Middle frontal gyrus (tissue), 1 donor: Measurements from ENCODE around the gene SGSM1.

Experiments
- DNase-seq: peaks from one replicate; pipeline ENCODE4 v3.0.0-alpha.2; 2015; ENCODE audit warnings: low spot score; ENCODE audit errors: extremely low spot score

SGSM1 gene

DNA sequence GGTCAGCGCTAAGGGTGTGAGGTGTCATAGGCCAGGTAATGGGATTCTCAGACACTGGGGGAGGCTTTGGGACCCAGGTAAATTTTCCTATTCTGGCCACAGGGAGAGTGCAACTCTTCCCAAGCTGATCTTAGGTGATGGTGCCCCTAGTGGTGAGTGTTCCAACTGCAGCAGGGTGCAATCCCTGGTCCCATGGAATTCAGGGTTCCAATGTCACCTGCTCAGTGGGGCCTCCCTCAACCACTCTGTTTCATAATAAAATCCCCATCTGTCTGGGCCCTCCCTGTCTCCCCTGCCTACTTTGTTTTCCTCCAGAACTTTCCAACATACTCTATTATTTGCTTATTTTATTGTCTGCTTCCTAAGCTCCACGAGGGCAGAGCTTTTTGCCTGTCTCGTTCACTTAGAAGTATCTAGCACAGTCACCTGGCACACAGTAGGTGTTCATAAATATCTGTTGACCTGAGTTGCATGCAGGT, 2.9 kb upstream of the SGSM1 start:
- no peak for DNase-seq

DNA sequence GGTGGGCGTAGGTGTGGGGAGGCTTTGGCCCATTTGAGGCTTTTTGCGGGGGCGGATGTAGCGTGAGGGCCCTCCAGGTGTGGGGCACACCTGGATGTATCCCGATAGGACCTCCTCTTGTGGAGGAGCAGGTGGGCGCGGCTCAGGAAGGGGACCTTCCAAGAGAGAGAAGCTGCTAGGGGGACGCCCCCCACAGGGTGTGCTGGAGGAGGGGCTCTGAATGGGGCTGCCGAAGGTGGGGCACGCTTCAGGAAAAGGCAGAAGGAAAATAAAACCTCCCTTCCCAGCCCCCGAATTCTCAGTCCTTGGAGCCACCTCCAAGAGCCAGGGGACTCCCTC, 621 bp downstream of the SGSM1 start:
- DNase-seq: no peak

DNA sequence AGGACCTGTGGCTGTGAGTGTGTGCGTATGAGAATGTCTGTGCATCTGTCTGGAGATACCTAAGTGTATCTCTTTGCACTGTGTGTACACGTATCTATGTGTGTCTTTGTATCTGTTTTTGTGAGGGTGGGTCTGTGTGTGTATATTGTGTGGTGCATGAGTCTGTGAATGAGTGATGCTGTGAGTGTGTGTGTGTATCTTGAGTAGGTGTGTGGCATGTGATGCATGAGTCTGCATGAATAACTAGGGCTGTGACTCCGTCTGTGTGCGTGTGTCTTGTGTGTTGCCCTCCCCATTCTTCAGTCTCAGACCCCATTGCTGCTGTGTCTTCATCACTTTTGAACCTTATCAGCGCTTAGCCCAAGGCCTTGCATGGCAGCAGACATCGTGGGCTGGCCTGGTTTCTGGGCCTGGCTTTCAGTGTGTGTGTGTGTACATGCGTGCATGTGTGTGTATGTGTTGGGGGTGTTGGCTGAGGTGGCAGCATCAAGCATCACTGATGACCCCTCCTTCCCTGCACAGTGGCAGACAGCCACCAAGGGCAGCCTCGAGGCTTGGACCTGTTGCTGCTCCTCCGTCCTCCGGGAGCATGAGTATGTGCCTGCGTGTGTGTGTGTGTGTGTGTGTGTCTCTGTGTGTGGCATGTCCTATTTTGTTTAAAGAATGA, 1.4 kb downstream of the SGSM1 start:
- no peak for DNase-seq

DNA sequence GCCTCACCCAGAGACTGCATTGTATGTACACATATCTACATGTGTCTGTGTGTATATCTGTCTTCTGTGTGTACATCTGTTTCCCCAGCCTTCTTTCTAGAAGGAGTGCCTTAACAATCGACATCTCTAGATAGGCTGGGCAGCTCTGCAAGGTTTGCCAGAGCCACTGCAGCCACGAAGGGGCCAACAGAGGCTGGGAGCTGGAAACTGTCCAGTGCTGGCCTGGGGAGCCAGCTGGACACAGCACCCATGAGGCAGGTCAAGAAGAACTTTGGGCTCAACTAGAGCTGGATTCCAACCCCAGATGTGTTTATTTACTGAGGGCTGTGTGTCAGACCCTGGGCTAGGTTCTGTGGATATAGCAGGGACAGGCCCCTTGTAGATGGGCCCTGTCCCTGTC, 3.3 kb downstream of the SGSM1 start:
- no peak for DNase-seq

DNA sequence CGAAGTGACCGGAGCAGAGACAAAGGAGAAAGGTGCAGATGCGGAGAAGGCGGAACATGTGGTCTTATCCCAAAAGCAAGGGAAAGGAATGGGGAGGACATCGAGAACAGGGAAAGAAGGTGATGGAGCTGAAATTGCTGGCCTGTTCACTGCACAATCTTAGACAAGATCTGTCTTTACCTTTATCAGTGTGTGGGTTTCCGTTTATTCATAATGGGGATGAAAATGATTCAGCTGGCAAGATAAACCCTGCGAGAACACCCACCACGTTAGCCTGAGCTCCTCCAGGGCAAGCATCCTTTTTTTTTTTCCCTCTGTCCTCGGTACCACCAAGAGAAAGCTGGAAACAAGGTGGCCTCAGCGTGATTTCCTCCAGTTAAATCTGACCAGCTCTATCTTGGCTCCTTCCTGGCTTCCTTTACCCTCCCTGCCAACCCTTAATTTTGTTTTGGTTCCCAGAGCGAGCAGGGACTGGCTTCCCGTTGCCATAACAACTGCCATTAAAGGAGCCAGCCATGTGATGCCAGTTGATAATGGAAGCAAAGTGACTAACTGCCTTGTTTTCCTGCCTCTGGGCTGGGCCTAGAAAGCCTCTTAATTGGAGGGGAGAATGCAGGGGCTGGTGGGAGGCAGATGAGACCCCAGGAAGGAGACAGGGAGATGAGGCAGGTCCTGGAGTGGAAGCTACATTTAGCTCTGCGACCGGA, 4.2 kb downstream of the SGSM1 start:
- DNase-seq: peak; percentile 76

DNA sequence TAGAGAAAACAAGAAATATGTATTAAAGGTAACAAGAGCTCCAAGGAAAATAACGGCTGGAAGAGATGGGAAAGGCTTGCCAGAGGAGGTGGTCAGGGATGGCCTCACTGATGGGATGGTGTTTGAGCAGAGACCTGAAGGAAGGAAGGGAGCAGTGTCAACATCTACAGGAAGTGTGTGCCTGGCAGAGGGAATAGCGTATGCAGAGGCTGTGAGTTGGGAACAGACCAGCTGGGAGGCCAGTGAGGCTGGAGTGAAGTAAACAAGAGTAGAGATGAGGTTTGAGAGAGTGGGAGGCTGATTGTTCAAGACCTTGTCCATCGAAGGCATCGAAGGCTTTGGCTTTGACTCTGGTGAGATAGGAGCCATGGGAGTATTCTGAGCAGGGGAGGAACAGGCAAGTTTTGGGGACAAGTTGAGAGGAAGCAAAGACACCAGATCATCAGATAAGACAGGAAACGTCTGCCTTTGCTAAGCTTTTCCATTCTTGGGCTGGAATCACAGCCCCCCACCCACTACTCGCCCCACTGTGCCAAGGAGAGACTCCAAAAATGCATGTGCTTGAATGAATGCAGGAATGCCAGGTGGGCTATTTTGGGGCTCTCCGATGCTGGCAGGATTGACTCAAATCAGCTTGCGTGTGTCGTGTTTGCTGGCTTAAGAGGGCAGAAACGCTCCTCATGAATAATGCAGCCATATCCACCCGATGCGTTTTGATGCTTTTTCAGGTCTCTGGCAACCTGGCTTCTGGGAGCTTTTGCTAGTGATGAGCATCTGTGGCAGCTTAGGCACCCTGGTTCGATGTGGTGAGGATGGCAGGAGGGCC, 7.2 kb downstream of the SGSM1 start:
- DNase-seq: no peak

DNA sequence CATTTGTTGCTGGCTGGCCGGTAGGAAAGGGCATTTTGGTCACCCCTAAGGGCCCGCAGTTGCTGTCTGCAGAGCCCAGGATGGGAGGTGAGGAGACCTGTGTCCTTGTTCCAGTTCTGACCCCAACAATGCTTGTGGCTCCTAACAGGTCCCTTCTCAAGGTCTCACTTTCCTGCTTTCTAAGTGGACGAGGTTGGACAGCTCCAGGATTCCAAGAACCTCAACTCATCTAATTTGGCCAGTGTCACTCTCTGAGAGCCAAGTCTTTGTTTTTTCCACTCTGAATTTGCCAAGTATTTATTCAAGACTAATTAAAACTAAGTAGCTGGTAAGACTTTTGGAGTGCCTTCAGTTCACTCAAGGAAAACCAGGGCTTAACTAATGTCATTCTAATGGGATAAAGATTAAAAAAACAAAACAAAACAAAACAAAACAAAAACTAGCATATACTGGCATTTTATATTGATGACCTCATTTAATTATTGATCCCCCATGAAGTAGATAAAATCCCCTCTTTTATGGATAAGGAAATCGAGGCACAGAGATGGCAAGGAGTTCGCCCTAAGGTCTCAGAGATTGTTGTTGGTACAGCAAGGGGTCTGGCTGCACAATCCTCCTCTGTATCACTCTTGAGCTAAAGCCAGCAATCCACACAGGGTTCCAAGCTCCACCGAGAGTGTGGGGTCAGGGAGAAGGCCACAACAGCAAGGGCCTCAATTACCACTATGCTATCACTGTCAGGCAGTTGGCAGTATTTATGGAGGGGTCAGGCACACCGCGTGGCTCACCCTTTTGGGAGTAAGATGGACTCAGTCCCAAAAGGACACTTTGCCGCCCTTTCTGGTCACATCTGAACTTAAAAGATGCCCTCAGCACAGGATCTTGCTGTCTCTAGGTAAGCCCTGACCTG, 8.1 kb downstream of the SGSM1 start:
- no peak for DNase-seq

DNA sequence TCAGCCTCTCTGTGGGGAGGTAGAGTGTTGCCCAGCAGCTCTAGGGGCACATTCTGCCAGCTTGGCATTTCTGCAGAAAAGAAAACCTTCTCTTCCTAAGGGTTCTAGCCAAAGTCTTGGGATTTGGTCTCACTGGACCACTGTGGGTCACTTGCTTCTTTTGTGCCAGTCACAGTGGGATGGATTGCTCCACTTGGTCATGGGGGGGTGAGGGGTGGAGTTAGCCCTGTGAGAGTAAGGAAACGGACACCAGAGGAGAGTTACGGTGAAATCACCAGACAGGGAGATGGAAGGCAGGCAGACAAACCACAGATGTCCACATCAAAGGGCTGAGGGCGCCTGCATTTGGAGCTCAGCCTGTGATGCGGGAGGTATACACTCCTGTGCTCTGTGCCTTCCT, 10.8 kb downstream of the SGSM1 start:
- no peak for DNase-seq

DNA sequence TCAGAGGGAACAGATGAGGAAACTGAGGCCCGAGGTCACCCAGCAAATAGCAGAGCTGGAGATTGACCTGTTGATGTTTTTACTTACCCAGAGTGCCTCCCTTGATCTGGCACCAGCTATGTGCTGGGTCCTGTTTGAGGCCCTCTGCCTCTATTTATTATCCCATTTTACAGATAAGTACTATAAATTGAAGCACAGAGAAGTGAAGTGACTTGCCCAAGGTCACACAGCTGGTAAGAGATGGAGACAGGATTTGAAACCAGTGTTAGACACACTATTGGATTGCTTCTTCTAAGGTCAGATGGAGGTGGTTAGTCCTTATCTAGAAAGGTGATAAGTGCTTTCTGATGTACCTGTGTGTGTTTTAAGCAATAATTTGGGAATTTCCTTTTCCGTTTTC, 13.5 kb downstream of the SGSM1 start:
- DNase-seq: no peak

DNA sequence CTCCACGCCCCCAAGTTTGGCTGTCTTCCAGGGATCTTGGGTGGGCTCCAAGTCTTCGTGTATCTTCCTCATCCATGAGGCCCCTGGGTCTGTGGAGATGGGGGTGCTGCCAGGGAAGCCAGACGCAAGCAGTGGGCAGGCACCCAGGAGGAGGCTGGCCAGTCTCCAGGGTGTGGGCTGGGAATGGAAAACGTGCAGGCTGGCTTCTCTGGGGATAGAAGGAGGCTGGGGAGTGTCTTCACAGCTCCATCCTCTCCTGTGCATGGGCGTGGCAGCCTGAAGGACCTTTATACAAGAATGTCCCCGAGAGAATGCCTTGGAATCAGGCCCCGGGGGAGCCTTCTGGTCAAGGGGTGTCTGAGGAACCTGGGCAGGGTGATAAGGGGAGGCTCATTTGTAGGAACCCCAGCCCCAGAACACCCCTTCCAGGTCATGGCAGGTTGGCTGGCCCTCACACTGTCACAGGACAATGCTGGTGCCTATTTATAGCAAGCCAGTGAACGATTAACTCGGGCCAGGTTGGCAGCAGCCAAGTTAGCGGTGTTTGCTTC, 14.0 kb downstream of the SGSM1 start:
- DNase-seq: no peak

DNA sequence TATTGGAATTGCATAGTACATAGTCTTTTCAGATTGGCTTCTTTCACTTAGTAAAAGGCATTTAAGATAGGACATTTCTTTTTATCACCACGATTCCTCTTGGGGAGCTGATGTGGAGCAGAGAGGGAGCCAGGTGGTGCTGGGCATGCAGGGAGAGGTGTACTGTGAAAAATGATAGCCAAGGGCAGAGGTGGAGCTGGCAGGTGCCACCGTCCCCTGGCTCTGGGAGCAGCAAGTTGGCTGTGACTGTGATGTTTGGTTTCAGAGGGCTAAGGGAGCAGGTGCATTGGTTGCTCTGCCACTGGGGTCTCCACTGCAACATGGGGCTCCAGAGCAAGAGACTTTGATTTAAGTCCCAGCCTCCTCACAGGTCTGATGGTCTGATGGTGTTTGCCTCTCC, 16.5 kb downstream of the SGSM1 start:
- DNase-seq: no peak

DNA sequence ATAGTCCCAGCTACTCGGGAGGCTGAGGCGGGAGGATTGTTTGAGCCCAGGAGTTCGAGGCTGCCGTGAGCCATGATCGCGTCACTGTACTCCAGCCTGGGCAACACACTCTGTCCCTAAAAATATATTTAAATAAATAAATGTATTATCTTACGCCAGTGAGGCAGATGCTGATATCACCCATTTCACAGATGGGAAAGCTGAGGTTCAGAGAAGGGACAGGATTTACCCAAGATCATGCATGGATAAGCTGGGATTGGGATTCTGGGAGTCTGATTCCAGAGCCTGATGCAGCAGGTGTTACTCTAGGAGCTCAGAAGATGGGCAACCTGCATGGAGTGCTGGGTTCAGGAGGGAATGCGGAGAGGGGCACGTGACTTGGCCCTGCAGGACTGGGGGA, 17.8 kb downstream of the SGSM1 start:
- no peak for DNase-seq

DNA sequence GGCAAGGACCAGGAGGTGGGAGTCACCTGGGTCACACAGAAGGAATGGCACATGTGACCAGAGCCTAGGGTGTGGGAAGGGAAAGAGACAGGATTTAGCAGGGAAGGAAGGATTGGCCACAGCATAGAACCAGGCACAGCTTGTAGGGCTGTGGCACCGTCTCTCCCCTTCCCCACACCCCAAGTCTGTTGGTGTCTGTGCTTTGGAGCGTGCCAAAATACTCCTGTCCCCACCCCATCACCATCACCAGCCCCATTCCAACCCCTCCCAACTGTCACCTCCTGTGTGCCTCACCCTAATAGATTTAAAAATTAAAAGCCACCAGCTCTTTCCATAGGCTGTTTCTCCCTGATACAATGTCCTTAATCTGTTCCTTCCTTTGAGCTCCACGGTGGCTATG, 18.2 kb downstream of the SGSM1 start:
- no peak for DNase-seq

DNA sequence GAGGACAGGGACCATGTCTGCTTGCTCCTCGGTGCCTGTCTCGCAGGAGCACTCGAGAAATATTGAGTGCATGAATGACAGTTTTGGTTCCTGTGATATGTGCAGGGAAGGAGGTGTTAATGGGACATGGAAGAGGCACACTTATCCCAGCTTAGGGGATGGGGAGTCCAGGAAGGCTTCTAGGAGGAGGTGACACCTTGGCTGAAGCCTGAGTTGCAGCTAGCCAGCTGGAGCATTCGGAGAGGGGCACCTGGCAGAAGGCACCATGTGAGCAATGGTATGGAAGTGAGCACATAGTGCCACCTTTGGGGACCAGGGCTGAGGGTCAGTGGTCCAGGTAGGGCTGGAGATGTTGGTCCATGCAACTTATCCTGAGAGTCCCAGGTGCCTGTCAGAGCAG, 18.9 kb downstream of the SGSM1 start:
- no peak for DNase-seq

DNA sequence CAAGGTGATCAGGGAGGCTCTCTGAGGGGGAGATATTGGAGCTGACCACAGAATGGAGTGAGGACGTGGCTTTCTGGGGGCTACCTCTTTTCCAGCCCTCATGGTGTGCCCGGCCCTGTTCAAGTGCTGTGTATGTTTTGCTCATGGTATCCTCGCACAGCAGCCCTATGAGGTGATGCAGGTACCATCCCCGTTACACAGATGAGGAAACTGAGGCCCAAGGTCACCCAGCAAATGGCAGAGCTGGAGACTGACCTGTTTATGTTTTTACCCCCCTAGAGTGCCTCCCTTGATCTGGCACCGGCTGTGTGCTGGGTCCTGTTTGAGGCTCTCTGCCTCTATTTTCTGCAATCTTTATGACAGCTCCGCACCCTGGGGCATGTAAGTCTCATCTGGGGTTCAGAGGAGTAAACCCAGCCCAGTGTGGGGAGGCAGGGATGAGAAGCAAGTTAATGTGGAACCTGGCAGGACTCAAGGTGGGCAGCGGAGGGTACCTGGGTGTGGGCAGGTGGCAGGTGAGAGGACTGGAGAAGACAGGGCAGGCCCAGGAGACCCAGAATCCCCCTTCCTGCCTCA, 20.8 kb downstream of the SGSM1 start:
- DNase-seq: no peak

DNA sequence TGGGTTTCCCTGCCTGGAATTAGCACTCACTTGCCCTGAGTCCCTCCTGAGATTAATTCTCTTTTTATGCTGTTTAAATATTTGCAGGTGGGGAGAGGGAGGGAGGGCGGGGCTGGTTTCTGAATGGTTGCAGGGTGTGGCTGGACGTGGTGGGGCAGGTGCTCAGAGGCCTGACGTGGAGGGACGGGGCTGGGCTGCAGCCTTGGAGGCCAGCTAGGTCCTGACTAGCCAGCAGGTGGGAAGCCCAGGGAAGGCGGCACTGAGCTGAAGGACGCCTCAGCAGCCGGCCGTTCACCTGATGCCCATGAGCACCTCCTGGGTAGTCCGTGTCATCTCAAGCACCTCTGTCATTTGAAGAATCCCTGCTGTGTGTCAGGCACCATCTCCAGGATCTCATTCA, 21.3 kb downstream of the SGSM1 start:
- no peak for DNase-seq

DNA sequence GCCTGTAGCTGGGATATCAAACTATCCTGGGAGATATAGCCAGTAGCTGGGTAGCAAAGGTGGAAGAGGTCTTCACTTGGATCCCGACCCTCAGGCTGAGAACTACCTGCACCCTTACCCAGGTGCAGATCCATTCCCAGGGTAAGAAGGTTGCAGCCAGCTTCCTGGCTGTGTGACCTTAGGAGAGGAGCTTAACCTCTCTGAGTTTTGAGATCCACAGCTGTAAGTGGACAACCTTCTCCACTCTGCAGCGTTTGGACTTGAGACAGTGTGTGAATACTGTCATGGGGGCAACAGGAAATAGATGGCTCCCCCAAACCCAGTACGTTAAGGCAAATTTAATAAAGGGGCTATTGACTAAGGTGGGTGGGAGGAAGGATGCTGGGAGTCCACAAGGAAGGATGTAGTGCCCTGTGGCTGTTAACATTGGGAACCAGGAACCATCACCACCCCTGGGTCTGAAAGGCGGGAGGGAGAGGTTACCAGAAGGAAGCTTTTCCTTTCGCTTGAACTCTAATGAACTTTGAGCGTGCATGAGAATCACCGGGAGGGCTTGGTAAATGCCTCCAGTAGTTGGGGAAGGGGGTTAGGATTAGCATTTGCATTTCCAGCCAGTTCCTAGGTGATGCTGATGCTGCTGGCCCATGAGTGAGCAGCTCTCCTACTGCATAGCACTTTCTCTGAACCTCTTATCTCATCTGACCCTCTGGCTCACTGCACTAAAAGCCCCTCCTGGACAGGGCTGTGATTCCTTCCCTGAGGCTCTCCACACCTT, 24.4 kb downstream of the SGSM1 start:
- DNase-seq: no peak

DNA sequence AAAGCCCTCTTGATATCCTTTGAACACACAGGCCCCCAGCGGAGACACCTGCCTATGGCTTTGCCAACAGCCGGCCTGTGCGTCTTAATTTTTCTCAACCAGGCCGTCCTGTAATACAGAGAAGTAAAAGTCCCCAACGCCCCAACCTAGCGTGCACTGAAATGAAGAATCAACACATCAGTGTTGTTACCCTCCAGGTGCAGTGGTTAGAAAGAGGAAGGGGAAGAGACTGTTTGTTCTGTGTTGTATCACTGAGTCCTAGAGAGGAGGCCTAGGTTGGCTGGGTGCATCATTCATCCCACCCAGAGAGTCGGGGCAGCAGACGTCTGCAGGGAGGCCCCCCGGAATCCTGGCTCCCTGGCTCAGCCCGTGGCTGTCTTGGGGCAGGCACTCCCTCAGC, 25.7 kb downstream of the SGSM1 start:
- DNase-seq: no peak

DNA sequence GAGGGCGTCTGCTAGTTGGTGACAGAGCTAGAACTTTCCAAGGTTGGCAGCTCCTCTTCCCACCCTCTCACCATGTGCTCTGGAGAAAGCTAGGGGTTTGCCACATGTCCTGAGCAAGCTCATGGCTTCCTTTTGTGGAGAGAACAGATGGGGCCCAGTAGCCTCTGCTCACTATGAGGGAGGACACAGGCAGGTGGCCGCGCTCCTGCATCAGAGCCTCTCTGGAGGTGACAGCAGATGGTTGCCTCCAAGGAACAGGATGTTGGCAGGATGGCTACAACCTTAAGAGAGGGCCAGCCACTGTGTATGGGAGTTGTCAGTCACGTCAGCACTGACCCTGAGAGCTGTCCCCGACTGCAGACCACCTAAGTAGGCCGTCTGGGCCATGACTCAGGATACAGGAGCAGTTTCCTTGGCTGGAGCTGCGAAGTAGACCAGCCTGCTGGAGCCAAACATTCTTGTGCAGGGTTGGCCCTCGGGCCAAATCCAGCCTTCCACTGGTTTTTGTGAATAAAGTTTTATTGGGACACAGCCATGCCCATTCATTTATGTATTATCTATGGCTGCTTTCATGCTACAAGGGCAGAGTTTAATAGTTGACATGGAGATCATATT, 28.0 kb downstream of the SGSM1 start:
- no peak for DNase-seq
